Endodermal cell (in vitro differentiated cells): ENCODE measurements around the gene TIMM13. TPM values are rescaled to one million over a fixed set of nuclear protein-coding genes. Genes with fewer than 3 reads are reported as not detected.

Source experiments
- DNase-seq: peaks from one replicate; pipeline ENCODE4 v3.0.0-alpha.2; 2017
- H3K27ac ChIP-seq: 2 replicates; pipeline ENCODE4 v1.5.1; 2013; ENCODE audit warnings: mild to moderate bottlenecking, low read depth, low read length, moderate library complexity
- H3K27me3 ChIP-seq: 2 replicates; pipeline ENCODE4 v1.6.1; 2013; ENCODE audit warnings: mild to moderate bottlenecking, low read length, moderate library complexity; ENCODE audit not compliant: insufficient read depth, control insufficient read depth, poor library complexity, severe bottlenecking
- H3K36me3 ChIP-seq: 2 replicates; pipeline ENCODE4 v1.7.0; 2013; ENCODE audit warnings: mild to moderate bottlenecking, low read length, moderate library complexity; ENCODE audit not compliant: control insufficient read depth, insufficient read depth
- H3K4me1 ChIP-seq: one replicate; pipeline ENCODE4 v1.7.0; 2013; ENCODE audit warnings: low read length; ENCODE audit not compliant: control insufficient read depth, insufficient read depth
- H3K4me3 ChIP-seq: 2 replicates; pipeline ENCODE4 v1.5.1; 2013; ENCODE audit warnings: mild to moderate bottlenecking, low read length, moderate library complexity
- H3K9ac ChIP-seq: 2 replicates; pipeline ENCODE4 v1.6.1; 2013; ENCODE audit warnings: mild to moderate bottlenecking, low read length, moderate library complexity; ENCODE audit not compliant: poor library complexity, severe bottlenecking; ENCODE audit errors: extremely low read depth
- H3K9me3 ChIP-seq: 2 replicates; pipeline ENCODE4 v1.6.1; 2013; ENCODE audit warnings: mild to moderate bottlenecking, low read length, moderate library complexity; ENCODE audit not compliant: control insufficient read depth
- H3K27ac Mint-ChIP-seq: 2 replicates; pipeline ENCODE4 v1.8.0; 2020; ENCODE audit warnings: mixed read lengths
- H3K27me3 Mint-ChIP-seq: 2 replicates; pipeline ENCODE4 v1.8.0; 2021; ENCODE audit warnings: mild to moderate bottlenecking, mixed read lengths; ENCODE audit not compliant: insufficient read depth
- H3K36me3 Mint-ChIP-seq: 2 replicates; pipeline ENCODE4 v1.8.0; 2020; ENCODE audit warnings: low read depth, mixed read lengths
- H3K4me1 Mint-ChIP-seq: 2 replicates; pipeline ENCODE4 v1.8.0; 2020; ENCODE audit warnings: mixed read lengths
- H3K4me3 Mint-ChIP-seq: 2 replicates; pipeline ENCODE4 v1.8.0; 2020; ENCODE audit warnings: mild to moderate bottlenecking, moderate library complexity, mixed read lengths
- H3K9me3 Mint-ChIP-seq: 2 replicates; pipeline ENCODE4 v1.8.0; 2020; ENCODE audit warnings: mild to moderate bottlenecking, mixed read lengths
- WGBS, 2 experiments: methylation state at CpG; one replicate each; pipeline versions ENCODE4 v1.1.5 to v1.1.7; 2013; ENCODE audit warnings: missing lambda C conversion rate in 2 of 2, mixed read lengths in 1 of 2; ENCODE audit not compliant: insufficient coverage in 1 of 2, insufficient read length in 1 of 2; 5-methylcytosine and 5-hydroxymethylcytosine counted together
- total RNA-seq, 2 donors: library from RNA; stranded (reverse); fragmentation: NEBNext Ultra II Directional in 1 of 2; extraction: Animal tissue kit (Norgen Biotek cat#: 25700) in 1 of 2; gene quantifications; 2 replicates in 1 of 2; 3 replicates in 1 of 2; pipeline ENCODE4 v1.2.1, GENCODE V29; 2021
- TF ChIP-seq, protein P1 (sequence below): fragments of 200-600 bp; sonication (generic); conservative IDR thresholded peaks from 2 replicates; pipeline ENCODE4 v1.5.0; 2021; ENCODE audit warnings: antibody characterized with exemption, mild to moderate bottlenecking

The TIMM13 gene
- total RNA-seq, 2 donors from 2014 or later, result 149 to 175 TPM

DNA sequence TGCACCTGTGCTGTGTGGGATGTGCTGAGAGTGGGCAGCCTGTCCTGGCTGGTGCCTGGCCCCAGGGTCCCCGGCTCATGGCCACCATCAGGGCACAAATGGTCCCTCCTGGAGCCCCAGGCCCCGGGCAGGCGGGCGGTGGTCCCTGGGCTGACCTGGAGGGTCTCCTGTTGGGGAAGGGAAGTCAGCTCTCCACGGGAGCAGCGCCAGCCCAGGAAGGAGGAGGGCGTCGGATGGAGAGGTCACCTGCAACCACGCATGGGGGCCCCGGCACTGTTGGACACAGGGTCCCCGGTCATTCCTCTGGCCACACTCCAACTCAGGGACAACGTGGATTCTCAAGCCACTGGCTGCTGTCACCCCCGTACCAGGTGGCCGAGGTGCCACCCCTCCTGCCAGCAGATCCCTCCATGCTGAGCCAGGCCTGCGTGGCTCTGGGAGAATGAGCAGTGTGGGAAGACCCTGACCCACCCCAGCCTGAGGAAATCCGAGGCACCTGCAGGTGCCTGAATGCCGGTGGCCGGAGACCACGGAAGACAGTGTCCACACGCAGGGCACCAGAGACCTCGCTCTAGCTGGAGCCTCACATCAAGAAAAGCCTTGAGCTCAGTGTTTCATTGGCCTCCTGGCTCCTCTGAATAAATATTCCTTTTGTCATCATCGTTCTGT lies 15.9 kb upstream of the TIMM13 start:
- Histone ChIP-seq H3K9ac (no peak overlapping the region), H3K36me3 (peaks cover 15% of the 10 kb centered on the region), H3K27me3 (no peaks in the 10 kb centered on the region), H3K27ac (no peak overlapping the region), H3K4me1 (no peaks in the 10 kb centered on the region), H3K4me3 (no peak overlapping the region), H3K9me3 (no peaks in the 10 kb centered on the region)
- Mint-ChIP-seq H3K4me1 (peaks cover 2% of the 10 kb centered on the region), H3K9me3 (no peaks in the 10 kb centered on the region), H3K4me3 (no peak overlapping the region), H3K27me3 (no peaks in the 10 kb centered on the region), H3K27ac (no peak overlapping the region), H3K36me3 (peaks cover 21% of the 10 kb centered on the region)
- TF ChIP-seq, protein P1, sequence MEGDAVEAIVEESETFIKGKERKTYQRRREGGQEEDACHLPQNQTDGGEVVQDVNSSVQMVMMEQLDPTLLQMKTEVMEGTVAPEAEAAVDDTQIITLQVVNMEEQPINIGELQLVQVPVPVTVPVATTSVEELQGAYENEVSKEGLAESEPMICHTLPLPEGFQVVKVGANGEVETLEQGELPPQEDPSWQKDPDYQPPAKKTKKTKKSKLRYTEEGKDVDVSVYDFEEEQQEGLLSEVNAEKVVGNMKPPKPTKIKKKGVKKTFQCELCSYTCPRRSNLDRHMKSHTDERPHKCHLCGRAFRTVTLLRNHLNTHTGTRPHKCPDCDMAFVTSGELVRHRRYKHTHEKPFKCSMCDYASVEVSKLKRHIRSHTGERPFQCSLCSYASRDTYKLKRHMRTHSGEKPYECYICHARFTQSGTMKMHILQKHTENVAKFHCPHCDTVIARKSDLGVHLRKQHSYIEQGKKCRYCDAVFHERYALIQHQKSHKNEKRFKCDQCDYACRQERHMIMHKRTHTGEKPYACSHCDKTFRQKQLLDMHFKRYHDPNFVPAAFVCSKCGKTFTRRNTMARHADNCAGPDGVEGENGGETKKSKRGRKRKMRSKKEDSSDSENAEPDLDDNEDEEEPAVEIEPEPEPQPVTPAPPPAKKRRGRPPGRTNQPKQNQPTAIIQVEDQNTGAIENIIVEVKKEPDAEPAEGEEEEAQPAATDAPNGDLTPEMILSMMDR, result no peak
- no peak for DNase-seq
- WGBS, 2 experiments, result 96 to 97% methylated on average over 16 to 22 of the region's 22 CpGs

DNA sequence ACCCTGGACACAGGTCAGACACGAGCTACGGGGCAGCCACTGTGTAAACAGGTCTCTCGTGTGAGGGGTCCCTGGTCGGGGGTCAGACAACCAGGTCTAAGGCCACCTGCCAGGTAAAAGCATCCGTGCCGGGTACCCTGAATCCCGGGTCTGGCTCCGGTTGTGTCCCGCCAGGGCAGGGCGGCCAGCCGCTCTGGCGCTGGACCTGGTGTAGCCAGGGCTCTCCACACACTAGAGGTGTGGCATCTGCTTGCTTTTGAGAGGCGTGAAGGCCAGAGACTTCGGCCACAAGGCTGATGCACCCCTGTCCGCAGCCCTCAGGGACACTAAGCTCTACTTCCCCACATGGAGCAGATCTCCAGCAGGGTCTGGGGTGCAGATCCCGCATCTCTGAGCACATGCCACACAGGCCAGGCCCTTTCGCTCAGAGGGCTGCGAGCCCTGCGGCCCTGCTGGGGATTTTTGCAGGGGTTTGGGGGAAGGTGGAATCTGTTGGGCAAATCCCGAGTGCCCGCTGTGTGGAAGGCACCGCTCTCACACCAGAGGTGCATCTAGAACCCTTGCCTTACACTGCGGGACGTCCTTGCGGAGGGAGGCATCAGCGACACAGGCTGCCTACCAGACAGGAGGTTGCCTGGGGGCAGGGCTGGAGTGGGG lies 13.8 kb upstream of the TIMM13 start:
- Mint-ChIP-seq H3K9me3 (no peaks in the 10 kb centered on the region), H3K36me3 (peaks cover 25% of the 10 kb centered on the region), H3K27ac (no peak overlapping the region), H3K27me3 (no peaks in the 10 kb centered on the region), H3K4me1 (no peaks in the 10 kb centered on the region), H3K4me3 (no peak overlapping the region)
- Histone ChIP-seq H3K9me3 (no peaks in the 10 kb centered on the region), H3K4me3 (no peak overlapping the region), H3K27me3 (no peaks in the 10 kb centered on the region), H3K27ac (no peak overlapping the region), H3K36me3 (peaks cover 28% of the 10 kb centered on the region), H3K9ac (no peak overlapping the region), H3K4me1 (no peaks in the 10 kb centered on the region)
- WGBS, 2 experiments, result 96% methylated on average over 19 to 26 of the region's 26 CpGs
- DNase-seq, result no peak
- TF ChIP-seq, protein P1, result no peak

DNA sequence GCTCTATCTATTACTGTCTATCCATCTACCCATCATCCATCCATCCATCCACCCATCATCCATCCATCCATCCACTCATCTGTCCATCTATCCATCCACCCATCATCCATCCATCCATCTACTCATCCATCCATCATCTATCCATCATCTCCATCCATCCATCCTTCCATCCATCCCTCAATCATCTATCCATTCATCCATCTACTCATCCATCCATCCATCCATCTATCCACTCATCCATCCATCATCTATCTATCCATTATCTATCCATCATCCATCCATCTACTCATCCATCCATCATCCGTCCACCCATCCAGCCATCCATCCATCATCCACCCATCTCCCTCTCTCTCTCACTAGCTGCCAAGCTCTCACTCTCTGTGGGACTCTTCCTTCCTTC lies 13.1 kb upstream of the TIMM13 start:
- no peak for DNase-seq
- 83 to 95% methylated on average over 1 of the region's 1 CpG for WGBS, 2 experiments
- Mint-ChIP-seq H3K27ac (no peak overlapping the region), H3K36me3 (peaks cover 27% of the 10 kb centered on the region), H3K4me3 (no peak overlapping the region), H3K9me3 (no peaks in the 10 kb centered on the region), H3K27me3 (no peaks in the 10 kb centered on the region), H3K4me1 (no peaks in the 10 kb centered on the region)
- H3K27me3 ChIP-seq, result no peaks in the 10 kb centered on the region
- TF ChIP-seq, protein P1, result no peak
- H3K4me3 ChIP-seq, result no peak overlapping the region
- H3K9ac ChIP-seq, result no peak overlapping the region
- H3K27ac ChIP-seq, result no peak overlapping the region
- no peaks in the 10 kb centered on the region for H3K9me3 ChIP-seq
- H3K4me1 ChIP-seq, result no peaks in the 10 kb centered on the region
- peaks cover 28% of the 10 kb centered on the region for H3K36me3 ChIP-seq
